DMS114 treated with DMSO at 0.1 percent for 48 hours (cell line): Measurements from ENCODE around the gene CCNG2.
A peak's percentile ranks its signal among the peaks of the same experiment; 100 is the strongest.

Experiments
- DNase-seq: peaks from one replicate; lab custom pipeline; 2025; ENCODE audit not compliant: unreplicated experiment; lab: John Stamatoyannopoulos, UW

The CCNG2 gene

GRCh38 chr4:77146186-77147078 lies 10.6 kb upstream of the CCNG2 start:
- DNase-seq: no peak

- no peak for DNase-seq
Observed at GRCh38 chr4:77147079-77147782, 9.8 kb upstream of the CCNG2 start.

DNA sequence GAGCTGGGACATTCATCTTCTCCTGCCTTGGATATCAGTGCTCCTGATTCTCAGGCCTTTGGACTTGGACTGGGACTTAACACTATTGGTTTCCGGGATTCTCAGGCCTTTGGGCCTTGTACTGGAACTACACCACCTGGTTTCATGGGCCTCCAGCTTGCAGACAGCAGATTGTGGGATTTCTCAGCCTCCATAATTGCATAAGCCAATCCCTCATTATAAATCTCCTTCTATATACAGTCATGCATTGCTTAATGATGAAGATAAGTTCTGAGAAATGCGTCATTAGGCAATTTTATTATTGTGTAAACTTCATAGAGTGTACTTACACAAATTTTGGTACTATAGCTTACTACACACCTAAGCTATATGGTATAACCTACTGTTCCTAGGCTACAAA lies 8.9 kb upstream of the CCNG2 start:
- DNase-seq: no peak

GRCh38 chr4:77149789-77150188 lies 7.2 kb upstream of the CCNG2 start:
- DNase-seq: no peak

DNA sequence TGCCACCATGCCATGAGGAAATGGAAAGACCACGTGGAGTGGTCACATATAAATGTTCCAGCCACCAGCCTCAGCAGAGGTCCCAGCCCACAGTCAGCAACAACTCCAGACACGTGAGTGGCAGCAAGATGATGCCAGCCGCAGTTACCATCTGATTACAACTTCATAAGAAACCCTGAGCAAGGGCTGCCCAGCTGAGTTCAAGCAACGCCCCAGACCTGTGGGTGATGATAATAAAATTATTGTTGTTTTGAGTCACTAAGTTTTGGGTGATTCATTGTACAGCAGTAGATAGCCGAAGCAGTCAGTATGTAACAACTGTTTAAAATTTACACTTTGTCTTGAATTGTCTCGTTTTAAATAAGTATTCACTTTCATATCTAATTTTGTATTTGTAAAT lies 5.8 kb upstream of the CCNG2 start:
- DNase-seq: no peak

DNA sequence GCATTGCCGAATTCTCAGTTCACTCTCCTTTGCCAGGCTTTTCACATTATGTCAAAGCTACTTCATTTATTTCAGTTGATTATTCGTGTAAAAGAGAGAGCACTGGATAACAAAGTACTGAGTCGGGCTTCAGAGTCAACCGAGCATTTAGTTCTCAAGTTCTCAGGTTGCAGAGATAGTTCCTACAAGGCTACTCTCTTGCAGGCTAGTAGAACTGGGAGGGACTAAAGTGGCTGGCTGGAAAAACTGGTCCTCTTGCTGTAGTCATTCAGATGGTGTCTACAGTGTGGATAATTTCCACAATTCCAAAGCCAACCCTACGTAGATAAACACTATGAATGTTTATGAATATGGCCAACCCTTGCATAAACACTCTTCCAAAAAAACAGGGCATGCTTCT lies 4.6 kb upstream of the CCNG2 start:
- no peak for DNase-seq

- no peak for DNase-seq
Observed at GRCh38 chr4:77153006-77153405, 4.0 kb upstream of the CCNG2 start.

- no peak for DNase-seq
Observed at GRCh38 chr4:77154065-77154464, 2.9 kb upstream of the CCNG2 start.

DNA sequence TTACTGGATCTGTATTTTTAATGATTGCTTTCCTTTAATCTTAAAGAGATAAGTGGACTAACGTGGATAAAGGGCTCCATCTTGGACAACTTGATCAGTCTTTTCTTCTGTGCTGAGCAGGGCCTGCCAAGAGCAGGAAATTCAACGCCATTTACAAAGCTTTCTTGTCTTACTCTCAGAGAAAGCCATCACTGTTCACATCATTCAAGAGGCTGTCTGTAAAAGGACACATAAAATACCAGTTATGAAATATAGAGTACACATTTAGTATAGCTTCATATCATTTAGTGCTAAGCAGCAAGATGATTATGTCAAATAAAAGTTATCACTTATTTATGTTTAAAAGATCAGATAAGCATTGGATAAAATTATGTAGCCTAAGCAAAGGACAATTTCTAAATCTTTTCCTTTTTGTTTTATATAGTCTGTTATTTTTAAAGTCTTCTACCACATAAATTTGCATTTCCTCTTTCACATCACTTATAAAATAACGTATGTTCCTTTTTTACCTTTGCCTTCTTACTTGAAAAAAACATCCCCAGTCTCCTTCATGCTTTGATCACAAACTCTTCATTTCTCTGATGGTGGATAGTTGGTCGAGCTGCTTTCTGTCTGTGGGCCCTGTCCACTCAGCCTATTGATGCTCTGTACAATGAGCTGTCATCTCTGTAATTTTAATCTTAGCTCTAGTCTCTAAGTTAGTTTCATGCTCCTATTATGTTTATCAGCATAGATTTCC lies 2.1 kb upstream of the CCNG2 start:
- DNase-seq: no peak

DNA sequence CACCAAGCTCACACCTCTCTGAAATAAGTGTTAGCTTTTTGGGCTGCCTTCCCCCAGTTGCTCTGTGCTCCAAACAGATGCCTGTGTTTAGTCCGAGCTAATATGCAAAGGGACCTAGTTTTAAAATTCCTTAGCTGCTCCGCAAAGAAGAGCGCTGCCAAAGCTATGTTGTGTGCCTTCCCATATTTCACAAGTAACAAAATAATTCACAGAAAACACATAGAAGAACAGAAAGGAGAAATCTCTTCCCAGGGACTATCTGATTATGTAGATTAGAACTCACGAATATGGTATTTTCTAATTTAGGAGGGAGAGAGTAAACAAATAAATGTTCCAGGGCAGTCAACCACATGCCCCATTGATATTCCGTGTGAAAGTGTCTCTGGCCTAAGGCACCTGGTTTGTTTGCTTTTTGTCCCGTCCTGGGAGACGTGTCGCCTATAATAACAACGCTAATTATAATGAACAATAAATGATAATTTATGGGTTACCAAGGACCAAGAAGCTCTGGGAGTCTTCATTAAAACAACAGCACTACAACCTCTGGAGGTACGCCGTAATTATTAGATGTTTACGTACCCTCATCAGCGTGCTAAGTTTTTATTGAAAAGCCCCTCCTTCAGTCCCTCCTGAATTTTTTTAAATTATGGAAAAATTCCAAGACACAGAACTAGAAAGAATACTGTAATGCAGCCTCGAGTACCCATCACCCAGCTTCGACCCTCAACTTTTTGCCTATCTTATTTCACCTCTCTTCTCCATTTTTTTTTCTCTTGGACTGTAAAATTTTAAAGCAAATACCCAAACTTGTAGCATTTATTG lies 1.2 kb upstream of the CCNG2 start:
- DNase-seq: no peak

GRCh38 chr4:77156533-77156911 lies 485 bp upstream of the CCNG2 start:
- DNase-seq: peak; percentile 80

DNA sequence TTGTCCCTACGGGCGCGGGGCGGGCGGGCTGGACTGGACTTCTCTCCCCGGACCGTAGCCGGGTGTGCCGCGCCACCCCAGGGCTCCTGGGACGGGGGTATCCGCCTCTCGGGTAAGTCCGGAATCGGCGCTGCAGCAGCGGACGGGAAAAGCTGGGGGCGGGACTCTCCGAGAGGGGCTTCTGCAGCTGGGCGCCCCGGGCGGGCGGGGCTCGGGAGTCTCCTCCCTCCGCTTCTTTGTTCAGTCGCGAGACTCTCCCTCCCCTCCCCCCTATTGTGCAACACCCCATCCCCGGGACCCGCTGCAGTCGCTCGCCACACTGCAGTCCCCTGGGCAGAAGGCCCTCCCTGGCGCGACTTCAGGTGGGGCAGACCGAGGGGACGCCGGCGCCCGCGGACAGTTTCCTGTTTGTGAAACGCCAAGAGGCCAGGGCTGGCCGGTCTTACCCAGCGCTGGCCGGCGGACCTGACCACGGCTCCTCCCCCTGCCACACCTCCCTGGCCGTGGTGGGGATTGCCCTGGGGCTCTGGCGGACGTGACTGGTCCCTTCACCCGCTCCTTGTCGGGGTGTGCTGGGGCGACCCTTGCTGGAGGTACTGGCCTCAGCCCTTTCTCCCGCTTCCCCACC lies 966 bp downstream of the CCNG2 start:
- DNase-seq: peak; percentile 30

- DNase-seq: no peak
Observed at GRCh38 chr4:77158487-77158861, 1.5 kb downstream of the CCNG2 start.

DNA sequence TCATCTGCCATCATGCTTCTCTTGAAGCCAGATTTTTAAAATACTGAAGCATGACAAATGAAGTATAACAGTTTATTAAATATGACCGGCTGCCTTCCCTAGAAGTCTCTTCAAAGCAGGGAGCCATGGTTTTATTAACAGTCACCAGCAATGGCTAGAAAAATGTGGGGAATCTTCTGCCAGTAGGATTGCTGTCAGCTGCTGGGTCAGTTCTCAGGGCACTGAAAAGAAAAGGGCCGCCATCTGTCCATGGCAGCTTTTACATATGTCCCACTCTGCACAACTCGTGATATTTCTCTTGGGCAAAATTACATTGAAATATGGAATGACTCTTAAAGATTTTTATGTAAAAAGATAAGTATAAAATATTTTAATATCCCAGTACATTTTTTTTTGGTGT lies 2.8 kb downstream of the CCNG2 start:
- no peak for DNase-seq

DNA sequence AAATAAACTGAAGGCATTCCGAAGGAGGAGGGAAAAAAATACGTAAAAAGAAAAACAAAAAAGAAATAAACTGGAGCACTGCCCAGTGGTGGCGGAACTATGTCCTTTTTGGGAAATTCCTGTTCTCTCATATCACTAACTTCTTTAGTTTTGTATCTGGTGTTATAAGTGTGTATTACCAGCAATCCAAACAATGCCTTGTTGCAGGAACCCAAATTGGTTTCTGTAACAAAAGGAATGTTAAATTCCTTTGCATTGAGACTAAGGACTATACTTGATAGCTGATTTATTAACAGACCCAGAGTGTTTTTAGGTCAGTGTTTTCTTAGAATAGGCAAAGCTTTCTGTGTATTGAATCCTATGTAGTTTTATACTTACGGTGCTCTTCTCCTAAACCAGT lies 6.6 kb downstream of the CCNG2 start:
- DNase-seq: no peak

DNA sequence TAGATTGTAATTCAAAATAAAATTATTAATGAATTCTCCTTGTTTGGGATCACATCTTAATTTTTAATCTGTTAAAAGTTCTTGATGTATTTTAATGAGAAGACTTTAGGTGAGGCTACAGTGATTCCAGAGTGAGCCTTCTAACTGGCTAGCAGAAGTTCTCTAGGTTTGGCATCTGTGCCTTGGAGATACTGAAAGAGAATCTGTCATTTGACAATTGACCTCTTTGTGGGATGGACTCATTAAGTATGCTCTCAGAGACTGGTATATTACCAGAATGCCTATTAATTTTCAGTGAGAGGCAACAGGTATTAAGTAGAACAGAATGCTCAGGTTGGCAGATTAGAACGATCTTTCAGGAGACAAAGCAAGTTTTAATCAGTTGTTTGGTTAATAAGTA lies 10.2 kb downstream of the CCNG2 start:
- DNase-seq: no peak

- no peak for DNase-seq
Observed at GRCh38 chr4:77167866-77168265, 10.9 kb downstream of the CCNG2 start.

- DNase-seq: no peak
Observed at GRCh38 chr4:77169481-77169880, 12.5 kb downstream of the CCNG2 start.

- DNase-seq: no peak
Observed at GRCh38 chr4:77170926-77171325, 13.9 kb downstream of the CCNG2 start.

DNA sequence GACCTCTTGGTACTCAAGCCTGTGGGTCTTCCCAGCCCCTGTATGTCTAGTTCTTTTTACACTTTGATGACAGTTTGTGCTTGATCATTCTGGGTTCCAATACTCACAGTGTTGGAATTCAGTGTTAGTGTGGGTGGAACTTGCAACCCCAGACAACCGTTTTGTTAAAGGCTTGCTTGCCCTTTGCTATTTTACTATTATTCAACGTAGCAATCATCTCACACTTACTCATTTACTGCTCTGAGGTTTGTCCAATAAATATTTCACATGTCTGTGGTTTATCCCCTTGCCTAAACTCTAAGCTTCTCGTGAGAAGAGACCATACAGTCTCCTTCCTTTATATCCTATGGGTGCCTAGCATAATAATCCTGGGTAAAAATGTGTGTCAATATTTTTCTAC lies 15.3 kb downstream of the CCNG2 start:
- no peak for DNase-seq

DNA sequence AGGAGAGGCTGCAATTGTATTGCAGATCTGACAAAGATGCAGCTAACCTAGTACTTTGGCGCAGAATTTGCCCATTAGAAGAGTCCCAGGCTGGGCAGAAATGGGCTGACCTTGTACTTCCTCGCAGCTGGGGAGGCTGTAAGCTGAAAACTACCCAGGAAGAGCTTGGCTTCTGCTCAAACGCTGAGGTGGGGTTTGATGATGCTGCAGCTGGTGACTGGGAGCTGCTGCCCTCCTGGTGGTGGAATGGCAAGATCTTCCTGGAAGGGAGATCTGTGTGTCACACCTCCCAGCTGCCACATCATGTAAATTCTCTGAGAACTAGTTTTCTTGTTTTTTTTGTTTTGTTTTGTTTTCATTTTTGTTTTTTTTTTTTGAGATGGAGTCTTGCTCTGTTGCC lies 17.4 kb downstream of the CCNG2 start:
- no peak for DNase-seq
